Ascending aorta (tissue), 2 donors: ENCODE data around the gene BRD4. TPM values are rescaled to one million over a fixed set of nuclear protein-coding genes. Genes with fewer than 3 reads are reported as not detected.

ENCODE experiments used
- DNase-seq, 2 donors: peaks; one replicate each; pipeline ENCODE4 v3.0.0-alpha.2; 2019; ENCODE audit warnings: low spot score in 2 of 2
- H3K27ac ChIP-seq, 2 donors: fragments of 200-600 bp; sonication (generic); one replicate each; pipeline ENCODE4 v1.5.1; 2016 to 2017; ENCODE audit warnings: mild to moderate bottlenecking in 1 of 2
- H3K27me3 ChIP-seq: fragments of 200-600 bp; sonication (generic); one replicate; pipeline ENCODE4 v1.5.1; 2017
- H3K36me3 ChIP-seq, 2 donors: fragments of 200-600 bp; sonication (generic); one replicate each; pipeline ENCODE4 v1.5.1; 2016
- H3K4me1 ChIP-seq, 2 donors: fragments of 200-600 bp; sonication (generic); one replicate each; pipeline ENCODE4 v1.5.1; 2016 to 2017; ENCODE audit warnings: mild to moderate bottlenecking in 1 of 2
- H3K4me3 ChIP-seq, 2 donors: fragments of 200-600 bp; sonication (generic); one replicate each; pipeline ENCODE4 v1.5.1; 2016 to 2017; ENCODE audit warnings: mild to moderate bottlenecking in 1 of 2
- H3K9me3 ChIP-seq, 2 donors: fragments of 200-600 bp; sonication (generic); one replicate each; pipeline ENCODE4 v1.5.1; 2016
- CTCF ChIP-seq, 3 experiments: fragments of 200-600 bp in 2 of 3; fragments of 450-650 bp in 1 of 3; sonication (generic) in 2 of 3; IDR thresholded peaks; one replicate each; pipeline ENCODE4 v1.5.1; 2016 to 2019; ENCODE audit warnings: antibody characterized with exemption in 3 of 3, mild to moderate bottlenecking in 1 of 3, moderate library complexity in 1 of 3
- intact Hi-C: fragments of 100-400 bp; cut with DNase I; formaldehyde crosslinking; loops from one replicate; pipeline ENCODE4 v1.15.1; 2023
- total RNA-seq: library from RNA; depleted of rRNA; stranded (reverse); fragments of >200 nt; gene quantifications from one replicate; pipeline ENCODE4 v1.1.0, GENCODE V29; 2016

BRD4 gene
- total RNA-seq, 1 donor from 2014 or later = 55.3 TPM

GRCh38 chr19:15250640-15250993 is 81.7 kb downstream of the BRD4 start:
- Histone ChIP-seq H3K27me3 (no peaks in the 10 kb centered on the region), H3K4me1 (peaks cover 49 to 77% of the 10 kb centered on the region in 2 donors), H3K9me3 (no peaks in the 10 kb centered on the region), H3K36me3 (peaks cover 29 to 42% of the 10 kb centered on the region in 2 donors), H3K27ac (peak overlapping the region; percentile 96 to 99), H3K4me3 (peak overlapping the region; percentile 34 to 46)
- no peak for DNase-seq
- intact Hi-C loops = loop anchor here (2.0 to 5.0 kb wide), 4 partner anchors 123 to 1082 kb away; partner anchors contain the start of genes SYDE1 and WIZ
- no peak for TF ChIP-seq CTCF (IDR thresholded peaks at IDR 0.05)

GRCh38 chr19:15249972-15250639 is 82.2 kb downstream of the BRD4 start:
- intact Hi-C loops = loop anchor here (2.0 to 5.0 kb wide), 5 partner anchors 38 to 1082 kb away; partner anchors contain the start of genes SYDE1 and WIZ
- peak overlapping the region; percentile 34 to 46 for H3K4me3 ChIP-seq
- peaks cover 24 to 40% of the 10 kb centered on the region in 2 donors for H3K36me3 ChIP-seq
- no peaks in the 10 kb centered on the region for H3K9me3 ChIP-seq
- peak in 1 of 2 donors; percentile 90 for DNase-seq
- H3K27me3 ChIP-seq = no peaks in the 10 kb centered on the region
- H3K27ac ChIP-seq = peak overlapping the region; percentile 96 to 99
- peaks cover 53 to 82% of the 10 kb centered on the region in 2 donors for H3K4me1 ChIP-seq
- TF ChIP-seq CTCF (IDR thresholded peaks at IDR 0.05) = no peak

- no peaks in the 10 kb centered on the region for H3K27me3 ChIP-seq
- peaks cover 19 to 36% of the 10 kb centered on the region in 2 donors for H3K36me3 ChIP-seq
- no peaks in the 10 kb centered on the region for H3K9me3 ChIP-seq
- H3K4me1 ChIP-seq = peaks cover 57 to 88% of the 10 kb centered on the region in 2 donors
- intact Hi-C loops = loop anchor here (5.0 kb wide), 1 partner anchor 37 kb away; no protein-coding TSS in a partner anchor
- no peak for DNase-seq
- TF ChIP-seq CTCF (IDR thresholded peaks at IDR 0.05) = no peak
- peak overlapping the region; percentile 96 to 99 for H3K27ac ChIP-seq
- peak overlapping the region; percentile 19 to 46 for H3K4me3 ChIP-seq
Measured at GRCh38 chr19:15249528-15249874, 82.8 kb downstream of the BRD4 start.

- TF ChIP-seq CTCF (IDR thresholded peaks at IDR 0.05) = no peak
- Histone ChIP-seq H3K27ac (peak overlapping the region; percentile 96 to 99), H3K4me1 (peaks cover 57 to 88% of the 10 kb centered on the region in 2 donors), H3K27me3 (no peaks in the 10 kb centered on the region), H3K9me3 (no peaks in the 10 kb centered on the region), H3K36me3 (peaks cover 19 to 36% of the 10 kb centered on the region in 2 donors), H3K4me3 (peak overlapping the region in 1 of 2 donors; percentile 46)
- intact Hi-C loops = loop anchor here (5.0 kb wide), 1 partner anchor 37 kb away; no protein-coding TSS in a partner anchor
- peak; percentile 54 to 96 for DNase-seq
Measured at GRCh38 chr19:15248648-15249527, 83.5 kb downstream of the BRD4 start.

GRCh38 chr19:15248106-15248505 is 84.2 kb downstream of the BRD4 start:
- no peaks in the 10 kb centered on the region for H3K27me3 ChIP-seq
- peak overlapping the region in 1 of 2 donors; percentile 18 for H3K4me3 ChIP-seq
- DNase-seq = peak; percentile 56 to 88
- no peaks in the 10 kb centered on the region for H3K9me3 ChIP-seq
- peak overlapping the region; percentile 96 to 99 for H3K27ac ChIP-seq
- H3K4me1 ChIP-seq = peaks cover 49 to 85% of the 10 kb centered on the region in 2 donors
- TF ChIP-seq CTCF (IDR thresholded peaks at IDR 0.05) = no peak
- H3K36me3 ChIP-seq = peaks cover 18 to 36% of the 10 kb centered on the region in 2 donors
- intact Hi-C loops = loop anchor here (5.0 kb wide), 1 partner anchor 36 kb away; no protein-coding TSS in a partner anchor
